Mucosa of rectum (tissue), 2 donors: ENCODE data around the gene ZNF511.

ENCODE experiments used
- H3K27ac ChIP-seq, 2 donors: one replicate each; pipeline ENCODE4 v1.7.0; 2013; ENCODE audit warnings: inconsistent platforms in 2 of 2, low read depth in 2 of 2, low read length in 2 of 2
- H3K27me3 ChIP-seq, 2 donors: one replicate each; pipeline ENCODE4 v1.7.0; 2013; ENCODE audit warnings: low read length in 2 of 2; ENCODE audit not compliant: control insufficient read depth in 2 of 2, insufficient read depth in 2 of 2
- H3K36me3 ChIP-seq, 2 donors: one replicate each; pipeline ENCODE4 v1.7.0; 2013; ENCODE audit warnings: low read length in 2 of 2; ENCODE audit not compliant: control insufficient read depth in 2 of 2, insufficient read depth in 2 of 2
- H3K4me1 ChIP-seq, 2 donors: one replicate each; pipeline ENCODE4 v1.7.0; 2013; ENCODE audit warnings: low read length in 2 of 2, mild to moderate bottlenecking in 1 of 2; ENCODE audit not compliant: control insufficient read depth in 2 of 2, insufficient read depth in 2 of 2
- H3K4me3 ChIP-seq, 2 donors: one replicate each; pipeline ENCODE4 v1.7.0; 2013; ENCODE audit warnings: low read length in 2 of 2
- H3K9ac ChIP-seq, 2 donors: one replicate each; pipeline ENCODE4 v1.7.0; 2013; ENCODE audit warnings: low read length in 2 of 2, low read depth in 1 of 2, mild to moderate bottlenecking in 1 of 2
- H3K9me3 ChIP-seq, 2 donors: one replicate each; pipeline ENCODE4 v1.7.0; 2013; ENCODE audit warnings: low read length in 2 of 2; ENCODE audit not compliant: control insufficient read depth in 2 of 2
- donor health status: healthy.
- donor health status: Normal muscosa, but diverticular disease.

The ZNF511 gene

GRCh38 chr10:133274751-133275683, 33.7 kb upstream of the ZNF511 start:
- Histone ChIP-seq H3K4me3 (peak overlapping the region in 1 of 2 donors; percentile 65), H3K9ac (no peak overlapping the region), H3K27me3 (peaks cover 0 to 10% of the 10 kb centered on the region in 2 donors), H3K27ac (peak overlapping the region in 1 of 2 donors; percentile 61), H3K9me3 (no peaks in the 10 kb centered on the region), H3K4me1 (peaks cover 3 to 12% of the 10 kb centered on the region in 2 donors), H3K36me3 (peaks cover 4 to 7% of the 10 kb centered on the region in 2 donors)

DNA sequence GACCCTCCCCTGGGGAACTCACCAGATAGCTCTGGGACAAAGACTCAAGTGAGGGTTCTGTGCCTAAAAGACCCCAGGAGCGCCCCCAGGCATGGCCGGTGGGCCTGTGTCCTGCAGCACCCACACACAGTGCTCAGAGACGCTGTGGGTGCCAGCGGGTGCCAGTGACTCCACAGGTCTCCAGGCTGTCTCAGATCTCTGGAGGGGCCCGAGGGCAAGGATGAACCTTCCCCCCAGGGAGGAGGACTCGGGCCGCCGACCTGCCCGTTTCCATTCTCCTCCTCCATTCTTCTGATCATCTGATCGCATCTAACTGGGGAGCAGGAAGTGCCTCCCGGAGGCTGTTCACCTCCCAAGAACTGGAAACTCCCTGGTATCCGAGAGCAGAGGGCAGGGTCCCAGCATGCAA, 33.0 kb upstream of the ZNF511 start:
- Histone ChIP-seq H3K27me3 (peaks cover 0 to 10% of the 10 kb centered on the region in 2 donors), H3K27ac (peak overlapping the region in 1 of 2 donors; percentile 61), H3K9ac (peak overlapping the region; percentile 23 to 24), H3K4me1 (peaks cover 3 to 12% of the 10 kb centered on the region in 2 donors), H3K4me3 (peak overlapping the region; percentile 46 to 65), H3K9me3 (no peaks in the 10 kb centered on the region), H3K36me3 (peaks cover 9 to 10% of the 10 kb centered on the region in 2 donors)

DNA sequence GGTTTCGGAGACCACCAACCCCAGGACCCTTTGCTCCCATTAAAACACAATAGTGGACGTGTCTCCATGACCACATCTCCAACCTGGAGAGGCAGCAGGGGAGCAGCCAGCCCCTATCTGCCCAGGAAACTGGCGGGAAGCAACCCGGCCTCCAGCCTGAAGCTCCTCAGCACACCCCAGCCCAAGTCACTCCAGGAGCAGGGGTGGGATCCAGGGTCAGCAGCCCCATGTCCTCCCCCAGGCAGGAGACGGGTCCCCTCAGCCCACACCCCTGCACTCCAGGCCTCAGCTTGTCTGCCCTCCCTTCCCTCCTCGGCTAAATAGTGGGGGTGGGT, 32.6 kb upstream of the ZNF511 start:
- Histone ChIP-seq H3K9ac (peak overlapping the region; percentile 23 to 24), H3K27me3 (peaks cover 0 to 10% of the 10 kb centered on the region in 2 donors), H3K36me3 (peaks cover 9 to 10% of the 10 kb centered on the region in 2 donors), H3K4me1 (peaks cover 3 to 12% of the 10 kb centered on the region in 2 donors), H3K9me3 (no peaks in the 10 kb centered on the region), H3K27ac (peak overlapping the region; percentile 29 to 61), H3K4me3 (peak overlapping the region; percentile 46 to 65)

DNA sequence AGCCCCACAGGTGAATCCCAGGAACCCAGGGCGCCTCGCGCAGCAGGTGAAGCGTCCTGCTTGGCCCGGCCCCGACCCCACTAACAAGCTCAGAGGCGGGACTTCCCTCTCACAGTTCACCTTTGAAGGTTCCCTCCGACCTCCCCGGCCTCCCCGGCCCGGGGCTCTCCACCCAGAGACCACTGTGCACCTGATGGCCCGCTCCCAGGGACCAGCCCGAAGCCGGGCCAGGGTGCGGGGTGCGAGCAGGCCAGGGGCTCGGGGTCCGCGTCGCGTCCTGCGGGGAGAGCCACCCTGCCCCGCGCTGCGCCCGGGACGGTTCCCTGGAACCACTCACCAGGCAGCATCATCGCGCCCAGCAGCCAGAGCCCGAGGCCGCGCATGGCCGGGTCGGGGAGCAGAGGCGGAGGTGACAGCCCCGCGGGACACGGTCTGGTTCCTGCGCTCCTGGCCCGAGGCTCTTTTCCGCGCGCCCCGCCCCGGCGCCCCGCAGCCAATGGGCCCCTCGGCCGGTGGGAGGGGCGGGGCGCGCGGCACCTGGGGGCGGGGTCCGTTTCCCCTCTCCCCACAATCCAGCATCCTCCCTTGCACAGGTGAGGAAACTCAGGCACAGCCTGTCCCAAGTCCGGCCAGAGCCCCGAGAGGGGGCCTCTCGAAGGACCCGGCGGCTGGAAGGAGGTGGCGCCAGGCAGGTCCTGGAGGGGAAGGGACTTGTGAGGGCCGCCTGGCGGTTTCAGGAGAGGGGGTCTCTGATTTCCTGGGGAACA, 32.1 kb upstream of the ZNF511 start, which contains the start of gene ADAM8:
Gene ADAM8 (minus strand): TSS at position 434 of the 767 bp plus-strand sequence. CDS start 51 bp downstream, at position 383.
- H3K9ac ChIP-seq: peak within 1 kb of the TSS; percentile 23 to 24
- peak within 1 kb of the TSS; percentile 46 to 65 for H3K4me3 ChIP-seq
- H3K27ac ChIP-seq: peak within 1 kb of the TSS; percentile 29 to 71
- H3K4me1 ChIP-seq: peaks cover 3 to 12% of the 10 kb centered on the region in 2 donors
- peaks cover 0 to 10% of the 10 kb centered on the region in 2 donors for H3K27me3 ChIP-seq
- no peaks in the 10 kb centered on the region for H3K9me3 ChIP-seq
- peaks cover 12% of the 10 kb centered on the region in 2 donors for H3K36me3 ChIP-seq

- Histone ChIP-seq H3K27ac (peak overlapping the region in 1 of 2 donors; percentile 71), H3K36me3 (peaks cover 19 to 20% of the 10 kb centered on the region in 2 donors), H3K9me3 (no peaks in the 10 kb centered on the region), H3K4me1 (peaks cover 3 to 12% of the 10 kb centered on the region in 2 donors), H3K4me3 (no peak overlapping the region), H3K9ac (no peak overlapping the region), H3K27me3 (peaks cover 0 to 10% of the 10 kb centered on the region in 2 donors)
Observed at GRCh38 chr10:133277277-133277992, 31.3 kb upstream of the ZNF511 start.

- Histone ChIP-seq H3K36me3 (peaks cover 24 to 26% of the 10 kb centered on the region in 2 donors), H3K4me3 (peak overlapping the region in 1 of 2 donors; percentile 7), H3K27ac (peak overlapping the region; percentile 17 to 71)
Observed at GRCh38 chr10:133277993-133278576, 30.6 kb upstream of the ZNF511 start.

GRCh38 chr10:133278577-133279265, 30.0 kb upstream of the ZNF511 start:
- peak overlapping the region; percentile 17 to 71 for H3K27ac ChIP-seq

More at GRCh38 chr10:133277993-133278576, 30.6 kb upstream of the ZNF511 start:
- H3K27me3 ChIP-seq: peaks cover 0 to 10% of the 10 kb centered on the region in 2 donors
- H3K9ac ChIP-seq: no peak overlapping the region
- peaks cover 3 to 12% of the 10 kb centered on the region in 2 donors for H3K4me1 ChIP-seq
- no peaks in the 10 kb centered on the region for H3K9me3 ChIP-seq

GRCh38 chr10:133279326-133280226, 29.1 kb upstream of the ZNF511 start:
- Histone ChIP-seq H3K4me3 (no peak overlapping the region), H3K27me3 (peaks cover 0 to 8% of the 10 kb centered on the region in 2 donors), H3K9me3 (no peaks in the 10 kb centered on the region), H3K36me3 (peaks cover 38 to 41% of the 10 kb centered on the region in 2 donors), H3K4me1 (peaks cover 3 to 12% of the 10 kb centered on the region in 2 donors), H3K27ac (peak overlapping the region in 1 of 2 donors; percentile 71), H3K9ac (no peak overlapping the region)

More at GRCh38 chr10:133278577-133279265, 30.0 kb upstream of the ZNF511 start:
- Histone ChIP-seq H3K36me3 (peaks cover 31 to 33% of the 10 kb centered on the region in 2 donors), H3K9me3 (no peaks in the 10 kb centered on the region), H3K4me1 (peaks cover 3 to 12% of the 10 kb centered on the region in 2 donors), H3K9ac (no peak overlapping the region), H3K4me3 (no peak overlapping the region), H3K27me3 (peaks cover 0 to 10% of the 10 kb centered on the region in 2 donors)
